Measurements from ENCODE around the gene SNRPB. TPM values are rescaled to one million over a fixed set of nuclear protein-coding genes. Genes with fewer than 3 reads are reported as not detected.
A peak's percentile ranks its signal among the peaks of the same experiment; 100 is the strongest.

SNRPB gene
- total RNA-seq, 1 experiment from 2014 or later = 462 TPM

DNA sequence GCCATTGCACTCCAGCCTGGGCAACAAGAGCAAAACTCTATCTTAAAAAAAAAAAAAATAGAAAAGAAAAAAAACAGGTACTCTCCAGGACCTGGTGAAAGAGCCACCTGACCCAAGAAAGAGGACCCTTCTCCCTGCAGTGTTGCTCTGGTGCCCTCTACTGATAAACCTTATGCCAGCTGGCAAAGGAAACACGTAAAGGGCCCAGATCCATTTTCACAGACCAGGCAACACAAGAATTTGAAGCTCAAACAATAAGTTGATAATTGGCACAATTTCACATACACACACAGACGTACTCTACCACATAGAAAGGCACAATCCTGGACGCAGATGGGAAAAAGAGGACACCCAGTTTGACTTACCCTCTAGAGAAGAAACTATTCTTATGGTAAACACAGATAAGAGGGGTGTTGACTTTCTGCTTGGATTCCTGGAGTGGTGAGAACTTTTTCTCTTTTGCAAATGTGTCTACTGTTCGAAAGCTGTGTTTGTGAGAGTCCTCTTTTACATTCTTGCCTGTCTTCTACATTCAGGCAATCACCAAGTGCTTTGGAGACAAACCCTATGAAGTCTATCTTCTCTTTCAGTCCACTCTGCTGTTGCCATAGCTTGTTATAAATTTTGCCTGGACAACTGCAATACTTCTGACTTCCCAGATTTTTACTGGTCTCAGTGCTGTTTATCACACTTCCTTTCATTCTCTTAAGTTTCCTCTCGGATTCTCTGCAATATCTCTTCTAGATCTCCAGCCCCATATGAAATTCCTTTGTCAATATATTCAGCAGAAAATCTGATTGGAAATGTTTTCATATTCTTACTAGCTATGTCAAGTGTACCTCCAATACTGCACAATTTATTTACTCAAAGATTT lies 6.4 kb upstream of the SNRPB start:
- no peak overlapping the region for H3K27ac ChIP-seq (ENCODE audit: insufficient read length, low read depth, low read length)
- H3K18ac ChIP-seq (ENCODE audit: insufficient read length, low read depth, low read length) = no peak overlapping the region
- no peak overlapping the region for H2BK20ac ChIP-seq (ENCODE audit: low read depth, low read length, poor library complexity, severe bottlenecking)
- no peak overlapping the region for H2BK12ac ChIP-seq (ENCODE audit: insufficient read length, low read depth, low read length)
- peak; percentile 46 for DNase-seq
- TF ChIP-seq, protein P1, sequence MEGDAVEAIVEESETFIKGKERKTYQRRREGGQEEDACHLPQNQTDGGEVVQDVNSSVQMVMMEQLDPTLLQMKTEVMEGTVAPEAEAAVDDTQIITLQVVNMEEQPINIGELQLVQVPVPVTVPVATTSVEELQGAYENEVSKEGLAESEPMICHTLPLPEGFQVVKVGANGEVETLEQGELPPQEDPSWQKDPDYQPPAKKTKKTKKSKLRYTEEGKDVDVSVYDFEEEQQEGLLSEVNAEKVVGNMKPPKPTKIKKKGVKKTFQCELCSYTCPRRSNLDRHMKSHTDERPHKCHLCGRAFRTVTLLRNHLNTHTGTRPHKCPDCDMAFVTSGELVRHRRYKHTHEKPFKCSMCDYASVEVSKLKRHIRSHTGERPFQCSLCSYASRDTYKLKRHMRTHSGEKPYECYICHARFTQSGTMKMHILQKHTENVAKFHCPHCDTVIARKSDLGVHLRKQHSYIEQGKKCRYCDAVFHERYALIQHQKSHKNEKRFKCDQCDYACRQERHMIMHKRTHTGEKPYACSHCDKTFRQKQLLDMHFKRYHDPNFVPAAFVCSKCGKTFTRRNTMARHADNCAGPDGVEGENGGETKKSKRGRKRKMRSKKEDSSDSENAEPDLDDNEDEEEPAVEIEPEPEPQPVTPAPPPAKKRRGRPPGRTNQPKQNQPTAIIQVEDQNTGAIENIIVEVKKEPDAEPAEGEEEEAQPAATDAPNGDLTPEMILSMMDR (conservative IDR thresholded peaks at IDR 0.05) = peak; percentile 58
- H2AFZ ChIP-seq (ENCODE audit: low read length) = no peak overlapping the region
- H2AK5ac ChIP-seq (ENCODE audit: insufficient read length, low read length) = no peak overlapping the region
- H2BK5ac ChIP-seq (ENCODE audit: insufficient read length, low read length) = no peak overlapping the region
- H3T11ph ChIP-seq (ENCODE audit: low read length) = no peak overlapping the region
- no peaks in the 10 kb centered on the region for H3K9me3 ChIP-seq (ENCODE audit: control insufficient read depth, low read depth, low read length)
- peaks cover 10% of the 10 kb centered on the region for H3K27me3 Mint-ChIP-seq (ENCODE audit: low read depth)
- H3K56ac ChIP-seq (ENCODE audit: insufficient read length, low read depth, low read length) = no peak overlapping the region
- no peak overlapping the region for H3K4me2 ChIP-seq (ENCODE audit: insufficient read depth, insufficient read length, low read length)
- no peak overlapping the region for H4K8ac ChIP-seq (replicated peaks; ENCODE audit: insufficient read length, low read depth, low read length)
- H3K9ac ChIP-seq (ENCODE audit: extremely low read depth, insufficient read length, low read length) = no peak overlapping the region
- H2BK120ac ChIP-seq (ENCODE audit: low read depth, low read length, poor library complexity, severe bottlenecking) = no peak overlapping the region
- H3K23ac ChIP-seq (ENCODE audit: insufficient read length, low read depth, low read length) = no peak overlapping the region
- no CpG with 5 or more reads among the region's 5 CpGs for WGBS (ENCODE audit: extremely low coverage, insufficient read length, low lambda C conversion rate)
- H3K4me1 Mint-ChIP-seq = peaks cover 3 to 5% of the 10 kb centered on the region in 2 experiments; a peak in 3 of 4 replicates
- no peaks in the 10 kb centered on the region for H3K9me3 Mint-ChIP-seq
- H3K4me3 Mint-ChIP-seq = no peak overlapping the region
- H3K27ac Mint-ChIP-seq = no peak overlapping the region
- no peaks in the 10 kb centered on the region for H3K23me2 ChIP-seq (ENCODE audit: insufficient read length, low read depth, low read length, poor library complexity, severe bottlenecking)
- H4K5ac ChIP-seq (ENCODE audit: insufficient read length, low read depth, low read length) = no peak overlapping the region
- H3K4me1 ChIP-seq (ENCODE audit: insufficient read depth, low read length) = no peaks in the 10 kb centered on the region; the same call in 1 of the 2 replicates
- no peaks in the 10 kb centered on the region for H3K79me1 ChIP-seq (ENCODE audit: insufficient read depth, low read depth, low read length, poor library complexity, severe bottlenecking)
- H3K14ac ChIP-seq (ENCODE audit: insufficient read depth, low read length) = no peak overlapping the region
- no peaks in the 10 kb centered on the region for H4K20me1 ChIP-seq (ENCODE audit: control insufficient read depth, insufficient read depth, insufficient read length)
- H2BK15ac ChIP-seq (ENCODE audit: low read depth, low read length) = no peak overlapping the region
- H3K4ac ChIP-seq (ENCODE audit: low read depth, low read length) = no peak overlapping the region
- no peaks in the 10 kb centered on the region for H3K79me2 ChIP-seq (ENCODE audit: insufficient read depth, low read length)
- no peaks in the 10 kb centered on the region for H3K27me3 ChIP-seq (ENCODE audit: insufficient read depth, low read length)
- no peaks in the 10 kb centered on the region; a peak in 1 of 7 replicates for H3K36me3 Mint-ChIP-seq (ENCODE audit: insufficient read depth in 1 of 3, low read depth in 3 of 3)
- no peak overlapping the region for H4K91ac ChIP-seq (ENCODE audit: insufficient read length, low read depth, low read length)
